ENCODE measurements around the gene WASL. TPM values are rescaled to one million over a fixed set of nuclear protein-coding genes. Genes with fewer than 3 reads are reported as not detected.

The WASL gene
- total RNA-seq, 1 experiment from 2014 or later: 39.3 TPM

- Histone ChIP-seq H4K20me1 (ENCODE audit: control insufficient read depth, insufficient read depth, insufficient read length) (no peaks in the 10 kb centered on the region), H3K23ac (ENCODE audit: insufficient read length, low read depth, low read length) (no peak overlapping the region), H2BK5ac (ENCODE audit: insufficient read length, low read length) (no peak overlapping the region), H4K5ac (ENCODE audit: insufficient read length, low read depth, low read length) (no peak overlapping the region), H3K14ac (ENCODE audit: insufficient read depth, low read length) (no peak overlapping the region), H3K23me2 (ENCODE audit: insufficient read length, low read depth, low read length, poor library complexity, severe bottlenecking) (no peaks in the 10 kb centered on the region), H3K4me2 (ENCODE audit: insufficient read depth, insufficient read length, low read length) (no peak overlapping the region), H2AFZ (ENCODE audit: low read length) (no peak overlapping the region), H3K18ac (ENCODE audit: insufficient read length, low read depth, low read length) (no peak overlapping the region), H4K8ac (replicated peaks; ENCODE audit: insufficient read length, low read depth, low read length) (no peak overlapping the region), H3T11ph (ENCODE audit: low read length) (no peak overlapping the region), H3K4ac (ENCODE audit: low read depth, low read length) (no peak overlapping the region), H3K56ac (ENCODE audit: insufficient read length, low read depth, low read length) (no peak overlapping the region), H2BK12ac (ENCODE audit: insufficient read length, low read depth, low read length) (no peak overlapping the region), H3K4me1 (ENCODE audit: insufficient read depth, low read length) (no peaks in the 10 kb centered on the region), H3K9me3 (ENCODE audit: control insufficient read depth, low read depth, low read length) (no peaks in the 10 kb centered on the region), H3K9ac (ENCODE audit: extremely low read depth, insufficient read length, low read length) (no peak overlapping the region), H2BK15ac (ENCODE audit: low read depth, low read length) (no peak overlapping the region), H3K27ac (ENCODE audit: insufficient read length, low read depth, low read length) (no peak overlapping the region), H3K27me3 (ENCODE audit: insufficient read depth, low read length) (no peaks in the 10 kb centered on the region), H4K91ac (ENCODE audit: insufficient read length, low read depth, low read length) (no peak overlapping the region), H3K79me2 (ENCODE audit: insufficient read depth, low read length) (no peaks in the 10 kb centered on the region), H2AK5ac (ENCODE audit: insufficient read length, low read length) (no peak overlapping the region), H2BK20ac (ENCODE audit: low read depth, low read length, poor library complexity, severe bottlenecking) (no peak overlapping the region), H3K79me1 (ENCODE audit: insufficient read depth, low read depth, low read length, poor library complexity, severe bottlenecking) (no peaks in the 10 kb centered on the region), H2BK120ac (ENCODE audit: low read depth, low read length, poor library complexity, severe bottlenecking) (no peak overlapping the region)
- Mint-ChIP-seq H3K27ac (no peak overlapping the region), H3K4me1 (peaks cover 5 to 7% of the 10 kb centered on the region in 2 experiments), H3K27me3 (ENCODE audit: low read depth) (no peaks in the 10 kb centered on the region), H3K4me3 (no peak overlapping the region), H3K36me3 (ENCODE audit: insufficient read depth in 1 of 3, low read depth in 3 of 3) (peaks cover 0 to under 1% (median 0%) of the 10 kb centered on the region in 3 experiments; a peak in 1 of 7 replicates), H3K9me3 (peaks cover 2 to 3% of the 10 kb centered on the region in 2 experiments; a peak in 2 of 5 replicates)
- WGBS (ENCODE audit: extremely low coverage, insufficient read length, low lambda C conversion rate): no CpG with 5 or more reads among the region's 1 CpG
- no peak for DNase-seq
- TF ChIP-seq, protein P1, sequence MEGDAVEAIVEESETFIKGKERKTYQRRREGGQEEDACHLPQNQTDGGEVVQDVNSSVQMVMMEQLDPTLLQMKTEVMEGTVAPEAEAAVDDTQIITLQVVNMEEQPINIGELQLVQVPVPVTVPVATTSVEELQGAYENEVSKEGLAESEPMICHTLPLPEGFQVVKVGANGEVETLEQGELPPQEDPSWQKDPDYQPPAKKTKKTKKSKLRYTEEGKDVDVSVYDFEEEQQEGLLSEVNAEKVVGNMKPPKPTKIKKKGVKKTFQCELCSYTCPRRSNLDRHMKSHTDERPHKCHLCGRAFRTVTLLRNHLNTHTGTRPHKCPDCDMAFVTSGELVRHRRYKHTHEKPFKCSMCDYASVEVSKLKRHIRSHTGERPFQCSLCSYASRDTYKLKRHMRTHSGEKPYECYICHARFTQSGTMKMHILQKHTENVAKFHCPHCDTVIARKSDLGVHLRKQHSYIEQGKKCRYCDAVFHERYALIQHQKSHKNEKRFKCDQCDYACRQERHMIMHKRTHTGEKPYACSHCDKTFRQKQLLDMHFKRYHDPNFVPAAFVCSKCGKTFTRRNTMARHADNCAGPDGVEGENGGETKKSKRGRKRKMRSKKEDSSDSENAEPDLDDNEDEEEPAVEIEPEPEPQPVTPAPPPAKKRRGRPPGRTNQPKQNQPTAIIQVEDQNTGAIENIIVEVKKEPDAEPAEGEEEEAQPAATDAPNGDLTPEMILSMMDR (conservative IDR thresholded peaks at IDR 0.05): no peak
Observed at GRCh38 chr7:123757095-123757494, 8.3 kb upstream of the WASL start.
